GM12864 (cell line): ENCODE data around the gene CISD1.
"Not testable (repeated sequence)": the region's sequence is repeated elsewhere in the genome, so short reads cannot be mapped to it uniquely, and the experiment has no call there.

Experiments
- DNase-seq: peaks from one replicate; pipeline ENCODE4 v3.0.0-alpha.2; 2011; ENCODE audit warnings: low read depth
- H3K4me3 ChIP-seq: 2 replicates; pipeline ENCODE4 v1.5.1; 2011; ENCODE audit warnings: mild to moderate bottlenecking, low read depth, low read length, control low read depth
- CTCF ChIP-seq: IDR thresholded peaks from 2 replicates; pipeline ENCODE4 v1.5.1; 2011; ENCODE audit warnings: low read depth, mild to moderate bottlenecking, moderate library complexity, low read length, control low read depth, inconsistent platforms; ENCODE audit errors: missing control alignments

CISD1 gene

DNA sequence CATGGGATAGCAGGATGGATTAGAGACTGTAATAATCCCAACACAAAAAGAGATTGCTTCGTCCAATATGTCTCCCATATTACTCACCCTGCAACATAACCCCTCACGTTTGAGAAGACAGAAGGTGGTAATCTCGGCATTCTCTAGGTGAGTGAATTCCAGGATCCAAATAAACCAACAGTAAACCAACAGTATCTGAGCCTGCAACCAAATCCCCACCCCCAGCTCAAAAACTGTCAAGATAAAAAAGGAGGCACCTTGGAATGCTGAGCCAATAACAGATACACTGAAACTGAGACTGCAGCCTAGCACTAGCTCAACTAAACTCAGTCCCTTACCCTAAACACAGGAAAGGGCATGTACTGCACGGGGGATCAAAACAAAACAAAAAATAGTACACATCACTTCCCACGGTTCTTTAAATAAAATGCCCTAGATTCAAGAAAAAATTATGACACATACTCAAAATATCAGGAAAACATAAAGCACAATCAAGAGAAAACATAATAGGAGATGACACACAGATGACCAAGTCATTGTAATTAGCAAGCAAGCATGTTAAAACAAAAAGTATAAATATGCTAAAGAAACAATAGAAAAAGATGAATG lies 29.3 kb upstream of the CISD1 start:
- H3K4me3 ChIP-seq: no peak overlapping the region
- DNase-seq: no peak
- TF ChIP-seq CTCF: no peak

DNA sequence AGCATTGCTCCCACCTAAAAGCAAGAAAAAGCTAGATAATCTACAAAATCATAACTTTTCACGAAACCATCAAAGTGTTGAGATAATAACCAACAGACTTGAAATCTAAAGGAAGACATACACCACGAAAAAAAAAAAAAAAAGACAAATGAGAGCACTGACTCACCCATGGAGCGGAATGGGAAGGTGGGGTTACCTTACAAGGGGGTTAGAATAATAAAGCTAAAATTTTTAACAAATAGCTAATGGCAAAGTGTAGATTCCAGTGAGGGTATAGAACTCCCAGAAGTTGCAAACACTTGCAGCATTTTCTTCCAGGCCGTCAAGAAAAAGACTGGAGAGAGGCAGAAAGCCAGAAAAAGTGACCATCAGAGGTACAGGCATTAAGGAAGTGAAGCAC lies 28.4 kb upstream of the CISD1 start:
- TF ChIP-seq CTCF: no peak
- DNase-seq: no peak
- H3K4me3 ChIP-seq: no peak overlapping the region

DNA sequence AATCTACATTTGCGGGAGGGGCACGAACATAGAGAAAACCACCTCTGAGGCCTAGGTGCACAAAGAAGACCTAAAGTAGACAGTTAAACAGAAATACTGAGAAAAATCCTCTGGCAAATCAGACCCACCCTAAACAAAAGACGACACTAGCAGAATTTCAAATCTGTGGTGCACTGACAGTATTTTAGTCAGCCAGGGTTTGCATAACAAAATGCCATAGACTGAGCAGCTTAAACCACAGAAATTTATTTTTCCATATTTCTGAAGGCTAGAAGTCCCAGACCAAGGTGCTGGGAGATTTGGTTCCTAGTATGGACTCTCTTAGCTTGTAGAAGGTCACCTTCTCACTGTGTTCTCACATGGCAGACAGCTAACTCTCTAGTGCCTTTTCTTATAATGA lies 27.6 kb upstream of the CISD1 start:
- no peak for TF ChIP-seq CTCF
- no peak overlapping the region for H3K4me3 ChIP-seq
- DNase-seq: no peak

DNA sequence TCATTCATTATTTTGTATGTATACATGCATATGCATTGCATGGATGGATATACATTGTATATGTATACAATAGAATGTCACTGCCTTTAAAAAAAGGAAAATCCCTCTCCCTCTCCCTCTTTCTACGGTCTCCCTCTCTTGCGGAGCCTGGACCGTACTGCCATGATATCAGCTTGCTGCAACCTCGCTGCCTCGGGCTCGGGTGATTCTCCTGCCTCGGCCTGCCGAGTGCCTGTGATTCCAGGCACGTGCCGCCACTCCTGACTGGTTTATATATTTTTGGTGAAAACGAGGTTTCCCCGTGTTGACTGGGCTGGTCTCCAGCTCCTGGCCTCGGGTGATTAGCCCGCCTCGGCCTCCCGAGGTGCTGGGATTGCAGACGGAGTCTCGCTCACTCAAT lies 25.7 kb upstream of the CISD1 start:
- no peak for DNase-seq
- TF ChIP-seq CTCF: no peak
- no peak overlapping the region for H3K4me3 ChIP-seq

- DNase-seq, H3K4me3 ChIP-seq: not testable (repeated sequence)
These were observed 25.2 kb upstream of the CISD1 start for GRCh38 chr10:58243801-58244200.

GRCh38 chr10:58244242-58244641 lies 24.7 kb upstream of the CISD1 start:
- DNase-seq, H3K4me3 ChIP-seq: not testable (repeated sequence)

DNA sequence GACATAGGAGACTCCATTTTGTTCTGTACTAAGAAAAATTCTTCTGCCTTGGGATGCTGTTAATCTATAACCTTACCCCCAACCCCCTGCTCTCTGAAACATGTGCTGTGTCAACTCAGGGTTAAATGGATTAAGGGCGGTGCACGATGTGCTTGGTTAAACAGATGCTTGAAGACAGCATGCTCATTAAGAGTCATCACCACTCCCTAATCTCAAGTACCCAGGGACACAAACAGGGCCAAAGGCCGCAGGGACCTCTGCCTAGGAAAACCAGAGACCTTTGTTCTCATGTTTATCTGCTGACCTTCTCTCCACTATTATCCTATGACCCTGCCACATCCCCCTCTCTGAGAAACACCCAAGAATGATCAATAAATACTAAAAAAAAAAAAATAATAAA lies 24.3 kb upstream of the CISD1 start:
- not testable (repeated sequence) for DNase-seq, H3K4me3 ChIP-seq

- TF ChIP-seq CTCF: no peak
These were observed 15.8 kb upstream of the CISD1 start for GRCh38 chr10:58253184-58253583.

GRCh38 chr10:58254644-58255043 lies 14.3 kb upstream of the CISD1 start:
- no peak for DNase-seq
- TF ChIP-seq CTCF: no peak
- no peak overlapping the region for H3K4me3 ChIP-seq

More at GRCh38 chr10:58253184-58253583, 15.8 kb upstream of the CISD1 start:
- no peak for DNase-seq
- H3K4me3 ChIP-seq: no peak overlapping the region

DNA sequence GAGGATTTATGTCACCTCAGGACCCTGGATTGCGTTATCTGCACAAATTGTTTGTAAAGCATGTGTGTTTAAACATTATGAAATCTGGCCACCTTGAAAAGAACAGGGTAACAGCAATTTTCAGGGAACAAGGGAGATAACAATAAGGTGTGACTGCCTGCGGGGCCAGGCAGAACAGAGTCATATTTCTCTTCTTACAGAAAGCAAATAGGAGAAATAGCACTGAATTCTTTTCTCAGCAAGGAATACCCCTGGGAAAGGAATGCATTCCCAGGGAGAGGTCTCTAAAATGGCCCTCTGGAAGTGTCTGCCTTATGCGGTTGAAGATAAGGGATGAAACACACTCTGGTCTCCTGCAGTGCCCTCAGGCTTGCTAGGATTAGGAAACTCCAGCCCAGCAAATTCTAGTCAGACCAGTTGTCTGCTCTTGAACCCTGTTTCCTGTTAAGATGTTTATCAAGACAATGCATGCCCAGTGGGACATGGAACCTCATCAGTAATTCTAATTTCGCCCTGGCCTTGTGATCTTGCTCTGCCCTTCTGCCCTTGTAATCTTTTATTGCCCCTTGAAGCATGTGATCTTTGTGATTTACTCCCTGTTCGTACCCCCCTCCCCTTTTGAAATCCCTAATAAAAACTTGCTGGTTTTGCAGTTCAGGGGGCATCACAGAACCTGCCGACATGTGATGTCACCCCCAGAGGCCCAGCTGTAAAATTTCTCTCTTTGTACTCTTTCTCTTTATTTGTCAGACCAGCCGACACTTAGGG lies 12.8 kb upstream of the CISD1 start:
- not testable (repeated sequence) for DNase-seq, H3K4me3 ChIP-seq
